CD4-positive, CD25-positive, alpha-beta regulatory T cell (primary cell): ENCODE measurements around the gene SVIL. TPM values are rescaled to one million over a fixed set of nuclear protein-coding genes. Genes with fewer than 3 reads are reported as not detected.
A peak's percentile ranks its signal among the peaks of the same experiment; 100 is the strongest.
"Not testable (repeated sequence)": the region's sequence is repeated elsewhere in the genome, so short reads cannot be mapped to it uniquely, and the experiment has no call there.

ENCODE experiments used
- ATAC-seq, 2 donors: fragments of 150-1000 bp; cut with Tn5 transposase; one replicate each; pipeline ENCODE4 v1.10.0; 2021; ENCODE audit warnings: low read depth in 2 of 2, moderate number of reproducible peaks in 2 of 2, moderate library complexity in 1 of 2
- DNase-seq, 3 donors: peaks; one replicate each; pipeline versions ENCODE4 v3.0.0 to v3.0.0-alpha.2; 2012 to 2022; ENCODE audit warnings: mixed read lengths in 1 of 3
- H3K27ac ChIP-seq: one replicate; pipeline ENCODE4 v1.7.0; 2013; ENCODE audit warnings: mild to moderate bottlenecking, low read length; ENCODE audit not compliant: insufficient read depth, poor library complexity, severe bottlenecking
- H3K27me3 ChIP-seq: one replicate; pipeline ENCODE4 v1.7.0; 2013; ENCODE audit warnings: low read length; ENCODE audit not compliant: control insufficient read depth, insufficient read depth
- H3K36me3 ChIP-seq: one replicate; pipeline ENCODE4 v1.7.0; 2013; ENCODE audit warnings: mild to moderate bottlenecking, low read length, moderate library complexity; ENCODE audit not compliant: control insufficient read depth, insufficient read depth
- H3K4me1 ChIP-seq: 2 replicates; pipeline ENCODE4 v1.7.0; 2013; ENCODE audit warnings: mild to moderate bottlenecking, low read length; ENCODE audit not compliant: insufficient read depth, control insufficient read depth, poor library complexity, severe bottlenecking
- H3K4me3 ChIP-seq: one replicate; pipeline ENCODE4 v1.7.0; 2013; ENCODE audit warnings: low read depth, mild to moderate bottlenecking, low read length, moderate library complexity
- H3K9me3 ChIP-seq, 2 experiments: 1 replicate in 1 of 2; 2 replicates in 1 of 2; pipeline ENCODE4 v1.7.0; 2013; ENCODE audit warnings: low read length in 2 of 2, mild to moderate bottlenecking in 1 of 2, moderate library complexity in 1 of 2; ENCODE audit not compliant: control insufficient read depth in 2 of 2
- H3K27ac Mint-ChIP-seq, 3 donors: one replicate each; pipeline ENCODE4 v1.8.0; 2020 to 2022; ENCODE audit warnings: mild to moderate bottlenecking in 3 of 3, mixed read lengths in 3 of 3, moderate library complexity in 2 of 3
- H3K27me3 Mint-ChIP-seq: one replicate; pipeline ENCODE4 v1.8.0; 2022; ENCODE audit warnings: mild to moderate bottlenecking, mixed read lengths
- H3K36me3 Mint-ChIP-seq: one replicate; pipeline ENCODE4 v1.8.0; 2020; ENCODE audit warnings: mixed read lengths
- H3K4me1 Mint-ChIP-seq, 4 donors: one replicate each; pipeline ENCODE4 v1.8.0; 2020 to 2022; ENCODE audit warnings: mixed read lengths in 4 of 4, mild to moderate bottlenecking in 1 of 4
- H3K4me3 Mint-ChIP-seq, 4 donors: one replicate each; pipeline ENCODE4 v1.8.0; 2020 to 2022; ENCODE audit warnings: mild to moderate bottlenecking in 4 of 4, mixed read lengths in 4 of 4, moderate library complexity in 3 of 4
- H3K9me3 Mint-ChIP-seq, 7 donors: one replicate each; pipeline ENCODE4 v1.8.0; 2020 to 2022; ENCODE audit warnings: mixed read lengths in 7 of 7, mild to moderate bottlenecking in 3 of 7, moderate library complexity in 2 of 7
- polyA plus RNA-seq, 4 donors: library from polyadenylated mRNA; unstranded; fragments of 300-500 nt; fragmentation: Illumina TruSeq; gene quantifications; one replicate each; pipeline ENCODE4 v1.2.3, GENCODE V29; 2021
- total RNA-seq: library from RNA; stranded (reverse); gene quantifications from one replicate; pipeline ENCODE4 v1.2.3, GENCODE V29; 2022

Gene SVIL
- total and polyA plus RNA-seq, 5 donors from 2014 or later = 0.49 to 12.3 (median 3.8) TPM

DNA sequence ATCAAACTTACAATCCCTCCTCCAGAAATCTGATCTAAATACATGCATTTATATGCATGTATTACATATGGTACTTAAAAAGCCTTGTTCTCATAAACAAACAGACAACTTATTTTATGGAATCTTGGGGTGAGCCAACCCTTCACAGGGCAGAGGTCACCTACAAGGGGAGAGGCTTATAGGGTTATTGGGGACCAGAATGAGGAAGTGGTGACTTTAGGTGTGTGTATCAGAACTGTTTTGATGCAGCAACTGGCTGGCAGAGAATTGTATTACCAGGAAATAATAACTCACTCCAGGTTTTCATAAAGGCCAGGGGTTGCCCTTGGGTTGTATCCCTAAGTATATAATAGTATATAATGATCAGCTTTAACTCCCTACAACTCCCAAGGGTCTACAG is 91.1 kb downstream of the SVIL start:
- Histone ChIP-seq H3K36me3 (no peaks in the 10 kb centered on the region), H3K9me3 (no peaks in the 10 kb centered on the region), H3K4me1 (no peaks in the 10 kb centered on the region), H3K27ac (no peak overlapping the region), H3K4me3 (no peak overlapping the region), H3K27me3 (no peaks in the 10 kb centered on the region)
- no peak overlapping the region for H3K4me3 Mint-ChIP-seq
- no peaks in the 10 kb centered on the region for H3K9me3 Mint-ChIP-seq
- no peak for DNase-seq
- H3K27me3 Mint-ChIP-seq = no peaks in the 10 kb centered on the region
- no peak overlapping the region for H3K27ac Mint-ChIP-seq
- ATAC-seq = no peak
- peaks cover 3 to 20% (median 7%) of the 10 kb centered on the region in 4 donors for H3K4me1 Mint-ChIP-seq
- H3K36me3 Mint-ChIP-seq = peaks cover 23% of the 10 kb centered on the region

GRCh38 chr10:29542723-29543122 is 92.0 kb downstream of the SVIL start:
- ATAC-seq (no peak), DNase-seq (no peak)
- H3K27ac Mint-ChIP-seq = no peak overlapping the region
- Histone ChIP-seq H3K4me1 (no peaks in the 10 kb centered on the region), H3K9me3 (no peaks in the 10 kb centered on the region), H3K27me3 (no peaks in the 10 kb centered on the region), H3K27ac (no peak overlapping the region), H3K36me3 (no peaks in the 10 kb centered on the region), H3K4me3 (no peak overlapping the region)
- no peaks in the 10 kb centered on the region for H3K27me3 Mint-ChIP-seq
- peaks cover 0 to 10% (median 2%) of the 10 kb centered on the region in 4 donors for H3K4me1 Mint-ChIP-seq
- H3K9me3 Mint-ChIP-seq = no peaks in the 10 kb centered on the region
- H3K36me3 Mint-ChIP-seq = peaks cover 23% of the 10 kb centered on the region
- no peak overlapping the region for H3K4me3 Mint-ChIP-seq

DNA sequence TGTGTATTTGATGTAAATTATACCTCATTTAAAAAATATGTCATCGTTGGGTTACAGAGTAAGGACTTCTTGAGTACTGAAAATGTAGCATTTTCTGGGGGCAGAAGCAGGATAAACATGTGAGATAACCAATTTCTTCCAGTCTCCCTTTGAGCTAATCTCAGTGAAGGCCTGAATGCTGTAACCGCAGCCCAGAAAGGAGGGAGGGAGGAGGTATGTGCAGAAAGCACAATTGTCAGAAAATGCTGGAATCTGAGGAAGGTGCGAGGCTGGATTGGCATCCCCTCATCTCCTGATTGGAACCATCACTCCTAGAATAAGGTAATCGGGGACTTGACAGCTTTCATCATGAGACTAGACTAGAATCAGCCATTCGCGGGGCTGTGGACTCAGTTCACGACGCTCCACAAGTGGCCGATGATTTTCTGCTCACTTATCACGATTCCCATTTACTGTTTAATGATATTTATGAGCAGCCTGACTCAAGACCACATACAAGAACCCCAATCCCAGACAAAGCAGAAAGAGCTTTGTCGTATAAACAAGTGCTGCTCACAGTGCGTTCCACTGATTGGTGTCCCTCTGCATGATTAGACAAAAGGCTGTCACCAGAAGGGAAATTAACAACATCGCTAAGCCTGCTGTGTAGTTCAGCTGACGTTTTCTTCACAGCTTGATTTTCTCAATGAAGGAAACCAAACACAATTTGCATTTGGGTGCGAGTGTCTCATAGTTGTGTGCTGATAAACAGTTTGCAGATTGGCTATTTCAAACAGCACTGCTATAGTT is 93.2 kb downstream of the SVIL start:
- no peak overlapping the region for H3K4me3 Mint-ChIP-seq
- H3K36me3 ChIP-seq = no peaks in the 10 kb centered on the region
- H3K27me3 Mint-ChIP-seq = no peaks in the 10 kb centered on the region
- H3K27me3 ChIP-seq = no peaks in the 10 kb centered on the region
- no peak overlapping the region for H3K27ac Mint-ChIP-seq
- H3K4me1 Mint-ChIP-seq = peaks cover 0 to 3% (median 1%) of the 10 kb centered on the region in 4 donors
- H3K4me1 ChIP-seq = no peaks in the 10 kb centered on the region
- no peaks in the 10 kb centered on the region for H3K9me3 ChIP-seq
- DNase-seq (no peak), ATAC-seq (no peak)
- H3K9me3 Mint-ChIP-seq = no peaks in the 10 kb centered on the region
- peaks cover 23% of the 10 kb centered on the region for H3K36me3 Mint-ChIP-seq
- H3K4me3 ChIP-seq = no peak overlapping the region
- no peak overlapping the region for H3K27ac ChIP-seq

DNA sequence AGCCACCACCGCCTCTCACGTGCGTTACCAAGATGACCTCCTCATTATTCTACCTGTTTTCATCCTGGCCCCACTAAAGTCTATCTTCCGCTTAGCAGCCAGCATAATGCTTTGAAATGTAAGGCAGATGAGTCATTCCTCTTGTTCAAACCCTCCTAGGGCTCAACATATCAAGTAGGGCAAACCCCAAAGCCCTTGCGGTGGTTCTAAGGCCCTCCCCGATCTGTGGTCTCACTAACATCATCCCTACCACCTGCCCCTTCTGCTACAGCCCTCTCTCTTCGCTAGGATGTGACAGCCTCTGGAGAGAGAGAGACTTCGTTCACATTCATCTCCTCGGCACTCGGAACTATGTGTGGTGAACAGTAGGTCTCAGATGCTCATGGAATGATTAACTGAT is 94.8 kb downstream of the SVIL start:
- no peaks in the 10 kb centered on the region for H3K27me3 Mint-ChIP-seq
- H3K4me3 ChIP-seq = no peak overlapping the region
- no peaks in the 10 kb centered on the region for H3K4me1 ChIP-seq
- H3K27ac ChIP-seq = no peak overlapping the region
- H3K36me3 Mint-ChIP-seq = peaks cover 27% of the 10 kb centered on the region
- no peaks in the 10 kb centered on the region for H3K36me3 ChIP-seq
- no peak overlapping the region for H3K4me3 Mint-ChIP-seq
- H3K9me3 Mint-ChIP-seq = no peaks in the 10 kb centered on the region
- no peaks in the 10 kb centered on the region for H3K9me3 ChIP-seq
- DNase-seq (no peak), ATAC-seq (no peak)
- peak overlapping the region in 2 of 3 donors; percentile 52 to 61 for H3K27ac Mint-ChIP-seq
- H3K27me3 ChIP-seq = no peaks in the 10 kb centered on the region
- peaks cover 0 to 3% (median 1%) of the 10 kb centered on the region in 4 donors for H3K4me1 Mint-ChIP-seq

GRCh38 chr10:29539412-29539811 is 95.4 kb downstream of the SVIL start:
- Mint-ChIP-seq H3K36me3 (peaks cover 27% of the 10 kb centered on the region), H3K27ac (peak overlapping the region in 1 of 3 donors; percentile 55), H3K9me3 (no peaks in the 10 kb centered on the region), H3K27me3 (peaks cover 4% of the 10 kb centered on the region), H3K4me3 (no peak overlapping the region), H3K4me1 (peaks cover 0 to 3% (median 1%) of the 10 kb centered on the region in 4 donors)
- Histone ChIP-seq H3K4me1 (no peaks in the 10 kb centered on the region), H3K36me3 (no peaks in the 10 kb centered on the region), H3K4me3 (no peak overlapping the region), H3K9me3 (no peaks in the 10 kb centered on the region), H3K27ac (no peak overlapping the region), H3K27me3 (no peaks in the 10 kb centered on the region)
- ATAC-seq (no peak), DNase-seq (no peak)

GRCh38 chr10:29537799-29538198 is 97.0 kb downstream of the SVIL start:
- no peaks in the 10 kb centered on the region for H3K9me3 ChIP-seq
- Mint-ChIP-seq H3K4me1 (peaks cover 0 to 2% (median 0%) of the 10 kb centered on the region in 4 donors), H3K27ac (no peak overlapping the region), H3K4me3 (no peak overlapping the region), H3K27me3 (peaks cover 4% of the 10 kb centered on the region), H3K9me3 (no peaks in the 10 kb centered on the region), H3K36me3 (peaks cover 27% of the 10 kb centered on the region)
- no peaks in the 10 kb centered on the region for H3K27me3 ChIP-seq
- no peaks in the 10 kb centered on the region for H3K36me3 ChIP-seq
- H3K27ac ChIP-seq = no peak overlapping the region
- ATAC-seq = no peak
- DNase-seq = no peak
- H3K4me3 ChIP-seq = no peak overlapping the region
- no peaks in the 10 kb centered on the region for H3K4me1 ChIP-seq

- not testable (repeated sequence) for H3K4me3 ChIP-seq, H3K9me3 ChIP-seq, H3K4me1 Mint-ChIP-seq, H3K27me3 Mint-ChIP-seq, H3K4me3 Mint-ChIP-seq, DNase-seq, ATAC-seq, H3K9me3 Mint-ChIP-seq, H3K27ac ChIP-seq, H3K4me1 ChIP-seq, H3K27ac Mint-ChIP-seq, H3K27me3 ChIP-seq, H3K36me3 ChIP-seq
- H3K36me3 Mint-ChIP-seq = peaks cover 27% of the 10 kb centered on the region
These were observed 98.1 kb downstream of the SVIL start for GRCh38 chr10:29536691-29537090.
